SK-N-SH (cell line): ENCODE data around the gene IL12B. TPM values are rescaled to one million over a fixed set of nuclear protein-coding genes. Genes with fewer than 3 reads are reported as not detected.

Experiments used
- CTCF ChIA-PET: fragments of 300-600, 350-600 bp; formaldehyde crosslinking; extraction: SDS; loops from one replicate; lab custom pipeline; 2021; lab: Yijun Ruan, JAX
- POLR2A ChIA-PET: fragments of 350-600 bp; sonication (Branson Sonifier 250); formaldehyde crosslinking; extraction: SDS; loops from one replicate; lab custom pipeline; 2020; ENCODE audit warnings: antibody characterized with exemption, inconsistent platforms; lab: Yijun Ruan, JAX
- DNase-seq: peaks from one replicate; pipeline ENCODE4 v3.0.0; 2012
- H2AFZ ChIP-seq: fragments of 200-600 bp; sonication (generic); 2 replicates; pipeline ENCODE4 v1.8.1; 2016; ENCODE audit warnings: antibody characterized with exemption, mild to moderate bottlenecking, low read depth
- H3F3A ChIP-seq: fragments of 200-600 bp; sonication (generic); replicated peaks from 2 replicates; pipeline ENCODE3; 2016; ENCODE audit warnings: antibody characterized with exemption, mild to moderate bottlenecking; ENCODE audit not compliant: insufficient read depth
- H3K27ac ChIP-seq, 2 experiments: fragments of 200-500 bp in 1 of 2; fragments of 200-600 bp in 1 of 2; sonication (Bioruptor generic) in 1 of 2; sonication (generic), shearing (Covaris generic) in 1 of 2; 2 replicates each; pipeline versions ENCODE4 v1.5.1 to v1.6.1; 2014 to 2016; ENCODE audit warnings: low read depth in 2 of 2, inconsistent platforms in 1 of 2, low read length in 1 of 2, mild to moderate bottlenecking in 1 of 2, mixed read lengths in 1 of 2
- H3K27me3 ChIP-seq: fragments of 200-600 bp; sonication (generic), shearing (Covaris generic); 2 replicates; pipeline ENCODE4 v1.6.1; 2016; ENCODE audit warnings: mixed run types; ENCODE audit not compliant: insufficient read depth
- H3K36me3 ChIP-seq, 2 experiments: fragments of 200-500 bp in 1 of 2; fragments of 200-600 bp in 1 of 2; sonication (Bioruptor generic) in 1 of 2; sonication (generic) in 1 of 2; replicated peaks in 1 of 2; 2 replicates each; pipeline versions ENCODE3 to v1.5.1; 2014 to 2016; ENCODE audit warnings: low read length in 1 of 2, mild to moderate bottlenecking in 1 of 2; ENCODE audit not compliant: insufficient read depth in 2 of 2, control insufficient read depth in 1 of 2
- H3K4me1 ChIP-seq, 2 experiments: fragments of 200-500 bp in 1 of 2; fragments of 200-600 bp in 1 of 2; sonication (Bioruptor generic) in 1 of 2; sonication (generic), shearing (Covaris generic) in 1 of 2; 2 replicates each; pipeline versions ENCODE4 v1.5.1 to v1.6.1; 2014 to 2016; ENCODE audit warnings: low read depth in 1 of 2, low read length in 1 of 2, mixed run types in 1 of 2; ENCODE audit not compliant: insufficient read depth in 2 of 2, control insufficient read depth in 1 of 2
- H3K4me2 ChIP-seq: fragments of 200-600 bp; sonication (generic), shearing (Covaris generic); 2 replicates; pipeline ENCODE4 v1.6.1; 2017; ENCODE audit warnings: mixed run types
- H3K4me3 ChIP-seq, 2 experiments: fragments of 200-500 bp in 1 of 2; fragments of 200-600 bp in 1 of 2; sonication (Bioruptor generic) in 1 of 2; sonication (generic), shearing (Covaris generic) in 1 of 2; 2 replicates each; pipeline versions ENCODE4 v1.5.1 to v1.8.1; 2014 to 2016; ENCODE audit warnings: low read depth in 2 of 2, inconsistent platforms in 1 of 2, low read length in 1 of 2, mild to moderate bottlenecking in 1 of 2, mixed read lengths in 1 of 2, moderate library complexity in 1 of 2
- H3K79me2 ChIP-seq: fragments of 200-600 bp; sonication (generic); 2 replicates; pipeline ENCODE4 v1.8.1; 2017; ENCODE audit warnings: mild to moderate bottlenecking; ENCODE audit not compliant: insufficient read depth
- H3K9ac ChIP-seq: fragments of 200-600 bp; sonication (generic); 2 replicates; pipeline ENCODE4 v1.6.1; 2017; ENCODE audit warnings: mixed run types
- H3K9me2 ChIP-seq: fragments of 200-600 bp; sonication (generic); 2 replicates; pipeline ENCODE4 v1.6.1; 2017; ENCODE audit warnings: mixed run types
- H3K9me3 ChIP-seq: fragments of 200-600 bp; sonication (generic); 2 replicates; pipeline ENCODE4 v1.6.1; 2017; ENCODE audit warnings: mixed run types, mild to moderate bottlenecking, moderate library complexity
- H4K20me1 ChIP-seq: fragments of 200-600 bp; sonication (generic); 2 replicates; pipeline ENCODE4 v1.6.1; 2017; ENCODE audit warnings: mild to moderate bottlenecking, mixed run types; ENCODE audit not compliant: insufficient read depth
- CTCF ChIP-seq: fragments of 200-600 bp; sonication (generic); IDR thresholded peaks from 2 replicates; pipeline ENCODE4 v1.6.1; 2017; ENCODE audit warnings: antibody characterized with exemption, mild to moderate bottlenecking, moderate library complexity
- ELF1 ChIP-seq: IDR thresholded peaks from 2 replicates; pipeline ENCODE4 v1.4.0; 2012
- EP300 ChIP-seq, 2 experiments: IDR thresholded peaks; 2 replicates each; pipeline versions ENCODE4 v1.4.0 to v1.6.1; 2012; ENCODE audit warnings: borderline replicate concordance in 1 of 2, low read depth in 1 of 2, low read length in 1 of 2
- FOSL2 ChIP-seq: IDR thresholded peaks from 2 replicates; pipeline ENCODE4 v1.4.0; 2012; ENCODE audit warnings: low read depth, mild to moderate bottlenecking, moderate library complexity, borderline replicate concordance
- FOXJ3 ChIP-seq: sonication (generic); formaldehyde crosslinking; IDR thresholded peaks from 2 replicates; pipeline ENCODE4 v1.5.1; 2020; ENCODE audit warnings: mild to moderate bottlenecking, missing genetic modification reagents
- GABPA ChIP-seq: IDR thresholded peaks from 2 replicates; pipeline ENCODE4 v1.4.0; 2012; ENCODE audit warnings: low read depth, mild to moderate bottlenecking
- MAX ChIP-seq: IDR thresholded peaks from 2 replicates; pipeline ENCODE4 v1.4.0; 2012; ENCODE audit warnings: low read depth
- MEF2A ChIP-seq: IDR thresholded peaks from 2 replicates; pipeline ENCODE4 v1.4.0; 2012; ENCODE audit warnings: low read depth, borderline replicate concordance
- MXI1 ChIP-seq: IDR thresholded peaks from 2 replicates; pipeline ENCODE4 v1.6.1; 2012; ENCODE audit warnings: mild to moderate bottlenecking, low read depth, low read length, improper control_type of control experiment
- NFIC ChIP-seq: IDR thresholded peaks from 2 replicates; pipeline ENCODE4 v1.4.0; 2012; ENCODE audit warnings: borderline replicate concordance
- NRF1 ChIP-seq: IDR thresholded peaks from 2 replicates; pipeline ENCODE4 v1.6.1; 2012; ENCODE audit warnings: low read depth, mild to moderate bottlenecking, low read length
- PBX3 ChIP-seq: IDR thresholded peaks from 2 replicates; pipeline ENCODE4; 2012
- POLR2AphosphoS5 ChIP-seq: IDR thresholded peaks from 2 replicates; pipeline ENCODE4 v1.6.1; 2012; ENCODE audit warnings: low read depth, low read length
- RAD21 ChIP-seq: IDR thresholded peaks from 2 replicates; pipeline ENCODE4 v1.6.1; 2012; ENCODE audit warnings: mild to moderate bottlenecking, low read length
- RXRA ChIP-seq: IDR thresholded peaks from 2 replicates; pipeline ENCODE4 v1.4.0; 2012; ENCODE audit warnings: low read depth, mild to moderate bottlenecking, borderline replicate concordance
- SIN3A ChIP-seq: IDR thresholded peaks from 2 replicates; pipeline ENCODE4 v1.6.1; 2012; ENCODE audit warnings: low read depth, mild to moderate bottlenecking, low read length, moderate library complexity, borderline replicate concordance
- SMC3 ChIP-seq: IDR thresholded peaks from 2 replicates; pipeline ENCODE4 v1.6.1; 2012; ENCODE audit warnings: low read depth, low read length, improper control_type of control experiment
- USF1 ChIP-seq: IDR thresholded peaks from 2 replicates; pipeline ENCODE4 v1.4.0; 2012; ENCODE audit warnings: low read depth, borderline replicate concordance
- YY1 ChIP-seq: IDR thresholded peaks from 2 replicates; pipeline ENCODE4 v1.4.0; 2012; ENCODE audit warnings: low read depth, mild to moderate bottlenecking
- ZBTB33 ChIP-seq: IDR thresholded peaks from 2 replicates; pipeline ENCODE4 v1.4.0; 2012; ENCODE audit warnings: low read depth, borderline replicate concordance
- WGBS: methylation state at CpG from one replicate; pipeline ENCODE4 v1.1.6; 2017; ENCODE audit warnings: low lambda C conversion rate; 5-methylcytosine and 5-hydroxymethylcytosine counted together
- polyA plus RNA-seq, 3 experiments: library from polyadenylated mRNA; depleted of rRNA; stranded (reverse); fragments of >200 nt; gene quantifications; 2 replicates each; pipeline ENCODE4 v1.2.3, GENCODE V29; 2012

IL12B gene
- polyA plus RNA-seq, 1 of the 3 experiments (the other 2 are of a cell fraction), result not detected

- ChIA-PET CTCF (interaction anchor here (1.1 to 4.7 kb wide), 7 partner anchors 8 to 176 kb away, joined by 4 to 41 read pairs (median 7); no protein-coding TSS in a partner anchor), POLR2A (no interaction called here)
- Histone ChIP-seq H3K9ac (no peak overlapping the region), H3K9me2 (no peaks in the 10 kb centered on the region), H3K4me3 (no peak overlapping the region), H3K36me3 (no peaks in the 10 kb centered on the region), H3K27ac (no peak overlapping the region), H3K79me2 (no peaks in the 10 kb centered on the region), H3K9me3 (no peaks in the 10 kb centered on the region), H3K27me3 (no peaks in the 10 kb centered on the region), H3F3A (peaks cover 12% of the 10 kb centered on the region), H3K4me2 (no peak overlapping the region), H3K4me1 (peaks cover 2 to 7% of the 10 kb centered on the region in 2 experiments; a peak in 1 of 4 replicates), H2AFZ (no peak overlapping the region), H4K20me1 (no peaks in the 10 kb centered on the region)
- TF ChIP-seq RXRA, result no peak
- TF ChIP-seq GABPA, result no peak
- TF ChIP-seq EP300 (IDR thresholded peaks at IDR 0.05; ENCODE audit: borderline replicate concordance in 1 of 2, low read depth in 1 of 2, low read length in 1 of 2), result no peak
- no peak for TF ChIP-seq FOSL2
- TF ChIP-seq USF1, result no peak
- TF ChIP-seq PBX3, result no peak
- no peak for TF ChIP-seq NFIC
- TF ChIP-seq MAX, result no peak
- no peak for TF ChIP-seq MXI1
- no peak for TF ChIP-seq SMC3
- no peak for TF ChIP-seq ZBTB33
- no peak for TF ChIP-seq RAD21
- no peak for TF ChIP-seq YY1
- TF ChIP-seq FOXJ3, result no peak
- TF ChIP-seq ELF1, result no peak
- no peak for TF ChIP-seq MEF2A
- no peak for TF ChIP-seq POLR2AphosphoS5
- TF ChIP-seq NRF1, result no peak
- TF ChIP-seq SIN3A, result no peak
- no peak for TF ChIP-seq CTCF
- DNase-seq, result no peak
- WGBS, result 91% methylated on average over 6 of the region's 6 CpGs
These were observed 2.7 kb upstream of the IL12B start for GRCh38 chr5:159332800-159333544.
